ENCODE results near the gene INAFM2.

The INAFM2 gene

DNA sequence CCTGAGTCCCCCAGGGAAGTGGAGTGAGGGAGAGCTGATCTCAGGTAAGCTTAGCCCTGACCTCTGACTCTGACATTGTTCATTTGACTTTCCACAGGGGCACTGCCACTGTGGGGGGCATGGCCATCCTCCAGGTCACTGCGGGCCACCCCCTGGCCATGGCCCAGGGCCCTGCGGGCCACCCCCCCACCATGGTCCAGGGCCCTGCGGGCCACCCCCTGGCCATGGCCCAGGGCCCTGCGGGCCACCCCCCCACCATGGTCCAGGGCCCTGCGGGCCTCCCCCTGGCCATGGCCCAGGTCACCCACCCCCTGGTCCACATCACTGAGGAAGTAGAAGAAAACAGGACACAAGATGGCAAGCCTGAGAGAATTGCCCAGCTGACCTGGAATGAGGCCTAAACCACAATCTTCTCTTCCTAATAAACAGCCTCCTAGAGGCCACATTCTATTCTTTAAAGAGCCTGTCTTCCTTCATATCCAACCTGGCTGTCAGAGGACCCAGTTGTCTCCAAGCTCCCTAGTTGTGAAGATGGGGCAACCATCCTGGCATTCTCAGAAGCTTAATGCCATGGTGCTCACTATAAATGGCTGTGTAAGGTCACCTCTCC is 32.6 kb downstream of the INAFM2 start:
- 83% methylated on average over 1 of the region's 5 CpGs; no CpG with 5 or more reads in 1 of the 2 experiments for WGBS, 2 experiments (ENCODE audit: insufficient coverage in 2 of 2)

GRCh38 chr15:40357246-40357645 is 33.8 kb downstream of the INAFM2 start:
- H3K27ac ChIP-seq (ENCODE audit: low read depth, low read length, severe bottlenecking): no peak overlapping the region
- peak overlapping the region; percentile 43 for H3K4me3 ChIP-seq (ENCODE audit: extremely low read depth, insufficient read depth, low read length, poor library complexity, severe bottlenecking)
- H3K36me3 ChIP-seq (ENCODE audit: control insufficient read depth, insufficient read depth, low read length): no peaks in the 10 kb centered on the region
- H3K4me1 ChIP-seq (ENCODE audit: control insufficient read depth, insufficient read depth, low read length, poor library complexity, severe bottlenecking): peaks cover 5% of the 10 kb centered on the region
- no peaks in the 10 kb centered on the region for H3K9me3 ChIP-seq (ENCODE audit: control insufficient read depth, low read length)
- WGBS, 2 experiments (ENCODE audit: insufficient coverage in 2 of 2): no CpG with 5 or more reads among the region's 1 CpG

More for the DNA sequence above, 32.6 kb downstream of the INAFM2 start:
- no peaks in the 10 kb centered on the region for H3K36me3 ChIP-seq (ENCODE audit: control insufficient read depth, insufficient read depth, low read length)
- no peak overlapping the region for H3K27ac ChIP-seq (ENCODE audit: low read depth, low read length, severe bottlenecking)
- H3K4me1 ChIP-seq (ENCODE audit: control insufficient read depth, insufficient read depth, low read length, poor library complexity, severe bottlenecking): peaks cover 5% of the 10 kb centered on the region
- H3K4me3 ChIP-seq (ENCODE audit: extremely low read depth, insufficient read depth, low read length, poor library complexity, severe bottlenecking): no peak overlapping the region
- H3K9me3 ChIP-seq (ENCODE audit: control insufficient read depth, low read length): no peaks in the 10 kb centered on the region

DNA sequence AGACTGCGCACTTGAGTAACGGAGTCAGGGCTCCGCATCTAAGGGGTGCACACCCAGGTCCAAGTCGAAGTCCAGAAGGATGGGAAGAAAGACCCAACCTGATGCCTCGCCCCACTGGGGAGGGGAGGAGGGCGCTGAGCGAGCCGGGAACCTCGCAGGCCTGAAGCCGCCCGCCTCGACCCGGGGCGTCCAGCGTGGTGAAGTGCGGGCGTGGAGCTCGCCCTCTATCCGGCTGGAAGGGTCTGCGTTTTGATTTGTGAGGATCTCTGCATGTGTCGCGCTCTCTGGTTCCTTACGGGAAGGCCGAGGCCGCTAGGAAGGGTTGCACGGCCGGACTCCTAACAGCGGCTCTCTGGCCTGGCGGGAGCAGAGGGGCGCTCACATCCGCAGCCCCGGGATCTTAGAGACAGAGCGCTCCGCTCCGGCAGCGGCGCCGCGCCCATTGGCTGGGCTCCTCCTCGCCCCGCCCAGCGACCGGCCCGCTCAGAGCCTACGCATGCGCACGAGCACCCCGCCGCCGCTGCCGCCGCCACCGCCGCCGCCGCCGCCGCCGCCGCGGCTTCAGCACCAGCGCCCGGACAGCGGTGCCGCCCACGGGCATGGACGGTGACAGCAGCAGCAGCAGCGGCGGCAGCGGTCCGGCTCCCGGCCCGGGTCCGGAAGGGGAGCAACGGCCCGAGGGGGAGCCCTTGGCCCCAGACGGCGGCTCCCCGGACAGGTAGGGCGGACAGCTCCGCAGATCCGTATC is 34.4 kb downstream of the INAFM2 start, which contains the start of gene DISP2:
TSS of gene DISP2 (plus strand) at position 497 of the 748 bp plus-strand sequence. CDS start at position 600, 103 bp downstream.
- Histone ChIP-seq H3K36me3 (ENCODE audit: control insufficient read depth, insufficient read depth, low read length) (no peaks in the 10 kb centered on the region), H3K27ac (ENCODE audit: low read depth, low read length, severe bottlenecking) (no peak within 1 kb of the TSS)
- 2 to 6% methylated on average over 37 to 58 of the region's 82 CpGs for WGBS, 2 experiments (ENCODE audit: insufficient coverage in 2 of 2)

GRCh38 chr15:40358471-40359353 is 35.2 kb downstream of the INAFM2 start:
- Histone ChIP-seq H3K27ac (ENCODE audit: low read depth, low read length, severe bottlenecking) (no peak overlapping the region), H3K4me3 (ENCODE audit: extremely low read depth, insufficient read depth, low read length, poor library complexity, severe bottlenecking) (peak overlapping the region; percentile 43), H3K4me1 (ENCODE audit: control insufficient read depth, insufficient read depth, low read length, poor library complexity, severe bottlenecking) (peaks cover 5% of the 10 kb centered on the region), H3K36me3 (ENCODE audit: control insufficient read depth, insufficient read depth, low read length) (no peaks in the 10 kb centered on the region), H3K9me3 (ENCODE audit: control insufficient read depth, low read length) (no peaks in the 10 kb centered on the region)
- WGBS, 2 experiments (ENCODE audit: insufficient coverage in 2 of 2): 12 to 13% methylated on average over 20 to 21 of the region's 31 CpGs

More for the DNA sequence above, 34.4 kb downstream of the INAFM2 start, which contains the start of gene DISP2:
- peaks cover 5% of the 10 kb centered on the region for H3K4me1 ChIP-seq (ENCODE audit: control insufficient read depth, insufficient read depth, low read length, poor library complexity, severe bottlenecking)
- peak within 1 kb of the TSS; percentile 43 for H3K4me3 ChIP-seq (ENCODE audit: extremely low read depth, insufficient read depth, low read length, poor library complexity, severe bottlenecking)
- H3K9me3 ChIP-seq (ENCODE audit: control insufficient read depth, low read length): no peaks in the 10 kb centered on the region

GRCh38 chr15:40360015-40360414 is 36.5 kb downstream of the INAFM2 start:
- WGBS, 2 experiments (ENCODE audit: insufficient coverage in 2 of 2): 85 to 87% methylated on average over 2 of the region's 4 CpGs
- Histone ChIP-seq H3K9me3 (ENCODE audit: control insufficient read depth, low read length) (no peaks in the 10 kb centered on the region), H3K27ac (ENCODE audit: low read depth, low read length, severe bottlenecking) (no peak overlapping the region), H3K4me3 (ENCODE audit: extremely low read depth, insufficient read depth, low read length, poor library complexity, severe bottlenecking) (no peak overlapping the region), H3K4me1 (ENCODE audit: control insufficient read depth, insufficient read depth, low read length, poor library complexity, severe bottlenecking) (no peaks in the 10 kb centered on the region), H3K36me3 (ENCODE audit: control insufficient read depth, insufficient read depth, low read length) (no peaks in the 10 kb centered on the region)

DNA sequence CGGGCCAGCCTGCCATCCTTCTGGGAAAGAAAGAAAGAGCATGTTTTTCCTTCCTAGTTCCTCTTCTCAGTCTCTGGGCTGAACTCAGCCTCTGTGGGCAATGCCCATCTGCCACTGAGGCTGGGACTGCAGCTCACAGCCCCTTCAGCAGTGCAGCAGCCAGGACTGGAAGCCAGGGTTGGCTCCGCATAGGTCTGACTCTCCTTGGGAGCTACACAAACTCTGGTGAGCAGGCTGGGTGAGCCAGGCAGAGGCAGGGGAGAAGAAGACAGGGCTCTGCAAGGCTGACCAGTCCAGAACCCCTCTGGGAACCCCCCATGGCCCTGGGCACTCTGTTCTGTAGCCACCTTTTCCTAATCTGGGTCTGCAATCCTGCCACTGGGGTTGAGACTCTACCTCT is 38.1 kb downstream of the INAFM2 start:
- H3K27ac ChIP-seq (ENCODE audit: low read depth, low read length, severe bottlenecking): no peak overlapping the region
- no peaks in the 10 kb centered on the region for H3K4me1 ChIP-seq (ENCODE audit: control insufficient read depth, insufficient read depth, low read length, poor library complexity, severe bottlenecking)
- WGBS, 2 experiments (ENCODE audit: insufficient coverage in 2 of 2): 83 to 100% methylated on average over 1 to 2 of the region's 2 CpGs
- no peaks in the 10 kb centered on the region for H3K9me3 ChIP-seq (ENCODE audit: control insufficient read depth, low read length)
- no peaks in the 10 kb centered on the region for H3K36me3 ChIP-seq (ENCODE audit: control insufficient read depth, insufficient read depth, low read length)
- H3K4me3 ChIP-seq (ENCODE audit: extremely low read depth, insufficient read depth, low read length, poor library complexity, severe bottlenecking): no peak overlapping the region

DNA sequence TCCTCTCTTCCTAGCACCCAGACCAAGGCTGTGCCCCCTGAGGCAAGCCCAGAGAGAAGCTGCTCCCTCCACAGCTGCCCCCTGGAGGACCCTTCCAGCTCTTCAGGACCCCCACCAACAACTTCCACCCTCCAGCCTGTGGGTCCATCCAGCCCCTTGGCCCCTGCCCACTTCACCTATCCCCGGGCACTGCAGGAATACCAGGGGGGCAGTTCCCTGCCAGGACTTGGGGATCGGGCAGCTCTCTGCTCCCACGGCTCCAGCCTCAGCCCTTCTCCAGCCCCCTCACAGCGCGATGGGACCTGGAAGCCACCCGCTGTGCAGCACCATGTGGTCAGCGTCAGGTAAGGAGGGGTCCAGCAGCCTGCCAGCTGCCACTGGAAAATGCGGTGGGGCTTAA is 40.1 kb downstream of the INAFM2 start:
- no peaks in the 10 kb centered on the region for H3K9me3 ChIP-seq (ENCODE audit: control insufficient read depth, low read length)
- WGBS, 2 experiments (ENCODE audit: insufficient coverage in 2 of 2): 87 to 89% methylated on average over 6 to 7 of the region's 8 CpGs

DNA sequence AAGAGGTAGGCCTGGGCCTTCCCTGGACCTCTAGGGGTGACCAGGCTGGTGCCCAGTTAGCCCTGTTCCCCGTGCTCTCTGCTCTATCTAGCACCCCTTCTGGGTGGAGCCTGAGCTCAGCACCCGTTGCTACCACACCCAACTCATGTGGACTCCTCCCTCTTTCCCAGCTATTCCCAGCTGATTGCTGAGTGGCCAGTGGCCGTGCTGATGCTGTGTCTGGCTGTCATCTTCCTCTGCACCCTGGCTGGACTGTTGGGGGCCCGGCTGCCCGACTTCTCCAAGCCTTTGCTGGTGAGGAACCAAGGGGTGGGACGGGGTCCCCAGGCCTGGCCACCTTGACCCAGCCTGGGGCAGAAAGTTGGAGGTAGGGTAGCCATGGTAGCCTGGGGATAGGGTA is 40.8 kb downstream of the INAFM2 start:
- Histone ChIP-seq H3K27ac (ENCODE audit: low read depth, low read length, severe bottlenecking) (no peak overlapping the region), H3K4me1 (ENCODE audit: control insufficient read depth, insufficient read depth, low read length, poor library complexity, severe bottlenecking) (no peaks in the 10 kb centered on the region), H3K36me3 (ENCODE audit: control insufficient read depth, insufficient read depth, low read length) (no peaks in the 10 kb centered on the region), H3K4me3 (ENCODE audit: extremely low read depth, insufficient read depth, low read length, poor library complexity, severe bottlenecking) (no peak overlapping the region), H3K9me3 (ENCODE audit: control insufficient read depth, low read length) (no peaks in the 10 kb centered on the region)
- WGBS, 2 experiments (ENCODE audit: insufficient coverage in 2 of 2): 70 to 81% methylated on average over 1 to 6 of the region's 6 CpGs

More for the DNA sequence above, 40.1 kb downstream of the INAFM2 start:
- Histone ChIP-seq H3K4me1 (ENCODE audit: control insufficient read depth, insufficient read depth, low read length, poor library complexity, severe bottlenecking) (no peaks in the 10 kb centered on the region), H3K36me3 (ENCODE audit: control insufficient read depth, insufficient read depth, low read length) (no peaks in the 10 kb centered on the region), H3K27ac (ENCODE audit: low read depth, low read length, severe bottlenecking) (no peak overlapping the region), H3K4me3 (ENCODE audit: extremely low read depth, insufficient read depth, low read length, poor library complexity, severe bottlenecking) (no peak overlapping the region)

GRCh38 chr15:40365016-40365415 is 41.5 kb downstream of the INAFM2 start:
- WGBS, 2 experiments (ENCODE audit: insufficient coverage in 2 of 2): 96 to 98% methylated on average over 5 of the region's 5 CpGs
- Histone ChIP-seq H3K27ac (ENCODE audit: low read depth, low read length, severe bottlenecking) (no peak overlapping the region), H3K4me3 (ENCODE audit: extremely low read depth, insufficient read depth, low read length, poor library complexity, severe bottlenecking) (no peak overlapping the region), H3K9me3 (ENCODE audit: control insufficient read depth, low read length) (no peaks in the 10 kb centered on the region), H3K4me1 (ENCODE audit: control insufficient read depth, insufficient read depth, low read length, poor library complexity, severe bottlenecking) (no peaks in the 10 kb centered on the region), H3K36me3 (ENCODE audit: control insufficient read depth, insufficient read depth, low read length) (no peaks in the 10 kb centered on the region)

DNA sequence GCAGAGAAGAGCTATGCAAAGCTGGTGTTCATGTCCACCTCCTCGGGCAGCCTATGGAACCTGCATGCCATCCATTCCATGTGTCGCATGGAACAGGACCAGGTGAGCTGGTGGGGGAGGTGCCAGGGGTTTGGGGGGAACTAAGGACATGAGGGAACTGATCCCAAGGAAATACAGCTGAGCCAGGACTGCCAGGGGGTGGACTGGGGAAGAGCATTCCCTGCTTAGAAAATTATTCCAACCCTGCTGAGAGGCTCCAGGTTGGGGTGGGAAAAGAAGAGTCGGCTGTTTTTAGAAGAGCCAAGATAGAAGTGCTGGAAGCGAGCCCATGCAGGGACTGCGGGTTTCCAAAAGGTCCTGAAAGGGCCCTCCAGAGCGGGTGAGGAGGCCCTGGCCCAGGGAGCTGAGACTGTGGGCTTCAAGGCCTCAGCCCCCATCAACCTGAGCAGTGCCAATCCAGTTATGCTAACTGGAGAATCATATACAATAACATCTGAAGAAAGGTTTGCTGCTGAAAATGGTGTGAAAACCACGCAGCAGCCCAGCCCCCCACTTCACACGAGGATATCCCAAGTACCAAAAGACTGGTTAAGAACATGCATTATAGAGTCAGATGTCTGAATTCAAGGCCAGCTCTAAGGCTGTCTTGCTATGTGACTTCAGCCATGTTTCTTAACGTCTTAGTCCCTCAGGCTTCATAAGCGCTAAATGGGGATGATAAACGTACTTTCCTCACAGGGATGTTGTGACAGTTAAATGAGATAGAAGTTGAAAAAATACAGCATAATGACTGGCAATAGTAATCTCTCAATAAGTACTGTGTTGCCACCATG is 42.3 kb downstream of the INAFM2 start:
- H3K36me3 ChIP-seq (ENCODE audit: control insufficient read depth, insufficient read depth, low read length): no peaks in the 10 kb centered on the region
- WGBS, 2 experiments (ENCODE audit: insufficient coverage in 2 of 2): 92 to 94% methylated on average over 9 to 11 of the region's 11 CpGs
- H3K4me3 ChIP-seq (ENCODE audit: extremely low read depth, insufficient read depth, low read length, poor library complexity, severe bottlenecking): no peak overlapping the region
- no peaks in the 10 kb centered on the region for H3K9me3 ChIP-seq (ENCODE audit: control insufficient read depth, low read length)
- no peaks in the 10 kb centered on the region for H3K4me1 ChIP-seq (ENCODE audit: control insufficient read depth, insufficient read depth, low read length, poor library complexity, severe bottlenecking)
- H3K27ac ChIP-seq (ENCODE audit: low read depth, low read length, severe bottlenecking): no peak overlapping the region

All from mesodermal cell (in vitro differentiated cells).